ENCODE results near the gene RAD51B. TPM values are rescaled to one million over a fixed set of nuclear protein-coding genes. Genes with fewer than 3 reads are reported as not detected.

RAD51B gene
- total RNA-seq, 1 experiment from 2014 or later, result 23.3 TPM

DNA sequence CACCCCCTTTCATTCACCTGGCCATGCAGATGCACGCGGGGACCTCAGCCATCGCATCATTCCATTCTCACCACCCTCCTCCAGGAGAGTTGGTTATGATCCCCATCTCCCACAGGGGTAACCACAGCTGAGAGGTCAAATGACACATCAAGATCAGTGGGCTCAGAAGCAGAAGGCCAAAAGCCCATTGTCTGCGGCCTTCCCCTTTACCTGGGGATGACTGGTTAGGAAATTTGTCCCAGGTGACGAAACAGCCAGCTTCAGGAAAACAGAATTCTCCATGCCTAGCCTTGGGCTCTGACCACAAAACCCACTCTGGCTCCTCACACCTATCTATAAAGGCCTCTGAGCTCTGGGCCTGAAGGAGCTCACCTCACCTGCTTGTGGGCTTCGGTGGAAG, 937.2 kb downstream of the RAD51B start:
- Histone ChIP-seq H3K36me3 (ENCODE audit: insufficient read depth, low read length, poor library complexity, severe bottlenecking) (no peaks in the 10 kb centered on the region), H3K4me3 (ENCODE audit: low read depth, low read length, poor library complexity, severe bottlenecking) (no peak overlapping the region), H3K4me1 (ENCODE audit: insufficient read depth, low read length, poor library complexity, severe bottlenecking) (peaks cover 15% of the 10 kb centered on the region), H3K27me3 (replicated peaks; ENCODE audit: insufficient read depth, low read depth, low read length, poor library complexity) (no peaks in the 10 kb centered on the region), H3K9me3 (ENCODE audit: low read depth, low read length, poor library complexity, severe bottlenecking) (no peaks in the 10 kb centered on the region), H3K27ac (ENCODE audit: low read depth, low read length, poor library complexity, severe bottlenecking) (no peak overlapping the region)
- DNase-seq (ENCODE audit: low spot score), result no peak
- no TSS peak for BruUV-seq (replicated peaks)
- ChIA-PET POLR2A (ENCODE audit: low non-redundant PET) (no interaction called here), CTCF (no interaction called here)
- intact Hi-C loops (cut with micrococcal nuclease; ENCODE audit: unreplicated experiment), result no loop called here
- TF ChIP-seq, protein P1, sequence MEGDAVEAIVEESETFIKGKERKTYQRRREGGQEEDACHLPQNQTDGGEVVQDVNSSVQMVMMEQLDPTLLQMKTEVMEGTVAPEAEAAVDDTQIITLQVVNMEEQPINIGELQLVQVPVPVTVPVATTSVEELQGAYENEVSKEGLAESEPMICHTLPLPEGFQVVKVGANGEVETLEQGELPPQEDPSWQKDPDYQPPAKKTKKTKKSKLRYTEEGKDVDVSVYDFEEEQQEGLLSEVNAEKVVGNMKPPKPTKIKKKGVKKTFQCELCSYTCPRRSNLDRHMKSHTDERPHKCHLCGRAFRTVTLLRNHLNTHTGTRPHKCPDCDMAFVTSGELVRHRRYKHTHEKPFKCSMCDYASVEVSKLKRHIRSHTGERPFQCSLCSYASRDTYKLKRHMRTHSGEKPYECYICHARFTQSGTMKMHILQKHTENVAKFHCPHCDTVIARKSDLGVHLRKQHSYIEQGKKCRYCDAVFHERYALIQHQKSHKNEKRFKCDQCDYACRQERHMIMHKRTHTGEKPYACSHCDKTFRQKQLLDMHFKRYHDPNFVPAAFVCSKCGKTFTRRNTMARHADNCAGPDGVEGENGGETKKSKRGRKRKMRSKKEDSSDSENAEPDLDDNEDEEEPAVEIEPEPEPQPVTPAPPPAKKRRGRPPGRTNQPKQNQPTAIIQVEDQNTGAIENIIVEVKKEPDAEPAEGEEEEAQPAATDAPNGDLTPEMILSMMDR (conservative IDR thresholded peaks at IDR 0.05; ENCODE audit: low read depth, low read length), result no peak
- no peak for TF ChIP-seq EZH2 (IDR thresholded peaks at IDR 0.05; ENCODE audit: borderline replicate concordance, low read depth, low read length, poor library complexity, severe bottlenecking)

DNA sequence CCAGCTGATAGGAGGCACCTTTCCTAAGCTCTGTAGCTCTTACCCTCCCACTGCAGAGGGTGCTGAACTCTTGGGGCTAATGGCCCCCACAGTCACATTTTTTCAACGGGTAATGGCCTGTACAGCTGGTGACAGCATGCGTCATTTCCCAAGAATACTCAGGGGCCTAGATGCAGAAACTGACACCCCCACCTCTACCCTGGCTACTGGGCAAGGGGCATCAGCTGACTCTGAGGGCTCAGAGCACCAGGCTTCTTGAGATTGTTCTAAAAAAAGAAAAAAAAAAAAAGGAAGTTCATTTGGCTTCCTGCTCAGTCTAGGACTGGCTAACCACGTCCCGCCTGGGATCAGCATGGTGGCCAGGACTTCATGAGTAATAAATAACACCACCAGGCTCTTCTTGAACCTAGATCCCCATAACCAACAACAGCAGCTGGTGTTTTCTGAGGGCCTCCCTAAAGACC, 938.1 kb downstream of the RAD51B start:
- ChIA-PET POLR2A (ENCODE audit: low non-redundant PET) (no interaction called here), CTCF (no interaction called here)
- Histone ChIP-seq H3K27me3 (replicated peaks; ENCODE audit: insufficient read depth, low read depth, low read length, poor library complexity) (no peaks in the 10 kb centered on the region), H3K27ac (ENCODE audit: low read depth, low read length, poor library complexity, severe bottlenecking) (no peak overlapping the region), H3K4me3 (ENCODE audit: low read depth, low read length, poor library complexity, severe bottlenecking) (no peak overlapping the region), H3K9me3 (ENCODE audit: low read depth, low read length, poor library complexity, severe bottlenecking) (no peaks in the 10 kb centered on the region), H3K4me1 (ENCODE audit: insufficient read depth, low read length, poor library complexity, severe bottlenecking) (peaks cover 15% of the 10 kb centered on the region), H3K36me3 (ENCODE audit: insufficient read depth, low read length, poor library complexity, severe bottlenecking) (no peaks in the 10 kb centered on the region)
- TF ChIP-seq, protein P1 (conservative IDR thresholded peaks at IDR 0.05; ENCODE audit: low read depth, low read length), result no peak
- TF ChIP-seq EZH2 (IDR thresholded peaks at IDR 0.05; ENCODE audit: borderline replicate concordance, low read depth, low read length, poor library complexity, severe bottlenecking), result no peak
- DNase-seq (ENCODE audit: low spot score), result no peak
- BruUV-seq (replicated peaks), result no TSS peak
- intact Hi-C loops (cut with micrococcal nuclease; ENCODE audit: unreplicated experiment), result no loop called here

DNA sequence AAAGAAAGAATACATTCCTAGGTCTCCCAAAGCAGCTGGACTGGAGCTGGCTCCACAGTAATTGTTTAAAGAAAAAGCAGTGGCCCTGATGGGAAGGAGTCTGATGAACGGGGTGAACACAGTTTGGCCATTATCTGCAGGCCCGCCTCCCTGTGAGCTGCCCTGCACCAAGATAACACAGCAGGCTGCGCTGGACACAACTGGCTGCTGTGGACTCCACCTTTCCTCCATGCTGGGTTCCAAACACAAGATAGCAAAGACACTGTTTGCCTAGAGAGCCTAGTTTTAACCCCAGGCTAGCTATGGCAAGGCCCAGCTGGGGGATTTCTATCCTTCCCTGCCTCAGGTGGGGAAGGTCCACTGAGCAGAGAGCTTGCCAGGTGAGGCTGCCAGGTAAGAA, 938.7 kb downstream of the RAD51B start:
- no TSS peak for BruUV-seq (replicated peaks)
- Histone ChIP-seq H3K4me3 (ENCODE audit: low read depth, low read length, poor library complexity, severe bottlenecking) (no peak overlapping the region), H3K27me3 (replicated peaks; ENCODE audit: insufficient read depth, low read depth, low read length, poor library complexity) (no peaks in the 10 kb centered on the region), H3K27ac (ENCODE audit: low read depth, low read length, poor library complexity, severe bottlenecking) (no peak overlapping the region), H3K9me3 (ENCODE audit: low read depth, low read length, poor library complexity, severe bottlenecking) (no peaks in the 10 kb centered on the region), H3K4me1 (ENCODE audit: insufficient read depth, low read length, poor library complexity, severe bottlenecking) (peaks cover 9% of the 10 kb centered on the region), H3K36me3 (ENCODE audit: insufficient read depth, low read length, poor library complexity, severe bottlenecking) (no peaks in the 10 kb centered on the region)
- intact Hi-C loops (cut with micrococcal nuclease; ENCODE audit: unreplicated experiment), result no loop called here
- POLR2A ChIA-PET (ENCODE audit: low non-redundant PET), result no interaction called here
- CTCF ChIA-PET, result no interaction called here
- no peak for TF ChIP-seq EZH2 (IDR thresholded peaks at IDR 0.05; ENCODE audit: borderline replicate concordance, low read depth, low read length, poor library complexity, severe bottlenecking)
- TF ChIP-seq, protein P1 (conservative IDR thresholded peaks at IDR 0.05; ENCODE audit: low read depth, low read length), result no peak
- DNase-seq (ENCODE audit: low spot score), result no peak

Measured in A673 (cell line).